ENCODE results near the gene TRAM2. TPM values are rescaled to one million over a fixed set of nuclear protein-coding genes. Genes with fewer than 3 reads are reported as not detected.

TRAM2 gene
- total RNA-seq, 1 experiment from 2014 or later, result 13.4 TPM

DNA sequence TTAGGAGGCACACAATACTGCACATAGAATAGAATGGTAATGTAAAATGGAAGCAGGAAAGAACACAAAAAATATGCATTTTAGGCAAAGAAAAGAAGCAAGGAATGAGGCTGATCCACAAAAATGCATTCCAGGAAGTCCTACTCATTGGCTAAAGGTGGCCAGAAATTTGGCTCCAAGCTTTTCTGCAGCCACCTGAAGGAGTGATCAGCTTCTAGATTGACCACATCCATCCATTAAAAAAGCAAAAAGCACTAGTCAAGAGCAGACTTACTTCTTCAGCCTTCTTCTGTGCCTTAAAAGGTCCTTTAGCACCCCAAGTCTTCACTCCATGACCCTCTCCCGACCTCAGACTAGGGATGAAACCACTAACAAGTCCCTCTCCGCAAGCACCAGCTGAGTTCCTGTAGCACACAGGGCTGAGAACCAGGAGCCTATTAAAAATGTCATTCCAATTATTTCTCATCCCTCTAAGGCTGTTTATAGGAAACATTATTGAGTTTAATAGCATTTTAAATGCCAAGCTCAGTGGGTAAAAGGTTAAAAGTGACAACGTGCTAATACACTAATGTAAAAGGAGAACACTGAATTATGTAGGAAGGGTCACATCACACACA is 36.5 kb downstream of the TRAM2 start:
- no peak overlapping the region for H3K27ac Mint-ChIP-seq
- CTCF ChIA-PET, result interaction anchor here (0.5 to 1.0 kb wide), 2 partner anchors 51 to 425 kb away, joined by 3 read pairs; no protein-coding TSS in a partner anchor
- POLR2A ChIA-PET, result no interaction called here
- no peaks in the 10 kb centered on the region for H3K9me3 Mint-ChIP-seq
- DNase-seq (ENCODE audit: low spot score), result no peak
- peaks cover 67% of the 10 kb centered on the region for H3K4me1 Mint-ChIP-seq
- TF ChIP-seq, protein P1, sequence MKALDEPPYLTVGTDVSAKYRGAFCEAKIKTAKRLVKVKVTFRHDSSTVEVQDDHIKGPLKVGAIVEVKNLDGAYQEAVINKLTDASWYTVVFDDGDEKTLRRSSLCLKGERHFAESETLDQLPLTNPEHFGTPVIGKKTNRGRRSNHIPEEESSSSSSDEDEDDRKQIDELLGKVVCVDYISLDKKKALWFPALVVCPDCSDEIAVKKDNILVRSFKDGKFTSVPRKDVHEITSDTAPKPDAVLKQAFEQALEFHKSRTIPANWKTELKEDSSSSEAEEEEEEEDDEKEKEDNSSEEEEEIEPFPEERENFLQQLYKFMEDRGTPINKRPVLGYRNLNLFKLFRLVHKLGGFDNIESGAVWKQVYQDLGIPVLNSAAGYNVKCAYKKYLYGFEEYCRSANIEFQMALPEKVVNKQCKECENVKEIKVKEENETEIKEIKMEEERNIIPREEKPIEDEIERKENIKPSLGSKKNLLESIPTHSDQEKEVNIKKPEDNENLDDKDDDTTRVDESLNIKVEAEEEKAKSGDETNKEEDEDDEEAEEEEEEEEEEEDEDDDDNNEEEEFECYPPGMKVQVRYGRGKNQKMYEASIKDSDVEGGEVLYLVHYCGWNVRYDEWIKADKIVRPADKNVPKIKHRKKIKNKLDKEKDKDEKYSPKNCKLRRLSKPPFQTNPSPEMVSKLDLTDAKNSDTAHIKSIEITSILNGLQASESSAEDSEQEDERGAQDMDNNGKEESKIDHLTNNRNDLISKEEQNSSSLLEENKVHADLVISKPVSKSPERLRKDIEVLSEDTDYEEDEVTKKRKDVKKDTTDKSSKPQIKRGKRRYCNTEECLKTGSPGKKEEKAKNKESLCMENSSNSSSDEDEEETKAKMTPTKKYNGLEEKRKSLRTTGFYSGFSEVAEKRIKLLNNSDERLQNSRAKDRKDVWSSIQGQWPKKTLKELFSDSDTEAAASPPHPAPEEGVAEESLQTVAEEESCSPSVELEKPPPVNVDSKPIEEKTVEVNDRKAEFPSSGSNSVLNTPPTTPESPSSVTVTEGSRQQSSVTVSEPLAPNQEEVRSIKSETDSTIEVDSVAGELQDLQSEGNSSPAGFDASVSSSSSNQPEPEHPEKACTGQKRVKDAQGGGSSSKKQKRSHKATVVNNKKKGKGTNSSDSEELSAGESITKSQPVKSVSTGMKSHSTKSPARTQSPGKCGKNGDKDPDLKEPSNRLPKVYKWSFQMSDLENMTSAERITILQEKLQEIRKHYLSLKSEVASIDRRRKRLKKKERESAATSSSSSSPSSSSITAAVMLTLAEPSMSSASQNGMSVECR (CRISPR knock-in tag; IDR thresholded peaks at IDR 0.05; ENCODE audit: borderline replicate concordance), result no peak
- TF ChIP-seq, protein P2, sequence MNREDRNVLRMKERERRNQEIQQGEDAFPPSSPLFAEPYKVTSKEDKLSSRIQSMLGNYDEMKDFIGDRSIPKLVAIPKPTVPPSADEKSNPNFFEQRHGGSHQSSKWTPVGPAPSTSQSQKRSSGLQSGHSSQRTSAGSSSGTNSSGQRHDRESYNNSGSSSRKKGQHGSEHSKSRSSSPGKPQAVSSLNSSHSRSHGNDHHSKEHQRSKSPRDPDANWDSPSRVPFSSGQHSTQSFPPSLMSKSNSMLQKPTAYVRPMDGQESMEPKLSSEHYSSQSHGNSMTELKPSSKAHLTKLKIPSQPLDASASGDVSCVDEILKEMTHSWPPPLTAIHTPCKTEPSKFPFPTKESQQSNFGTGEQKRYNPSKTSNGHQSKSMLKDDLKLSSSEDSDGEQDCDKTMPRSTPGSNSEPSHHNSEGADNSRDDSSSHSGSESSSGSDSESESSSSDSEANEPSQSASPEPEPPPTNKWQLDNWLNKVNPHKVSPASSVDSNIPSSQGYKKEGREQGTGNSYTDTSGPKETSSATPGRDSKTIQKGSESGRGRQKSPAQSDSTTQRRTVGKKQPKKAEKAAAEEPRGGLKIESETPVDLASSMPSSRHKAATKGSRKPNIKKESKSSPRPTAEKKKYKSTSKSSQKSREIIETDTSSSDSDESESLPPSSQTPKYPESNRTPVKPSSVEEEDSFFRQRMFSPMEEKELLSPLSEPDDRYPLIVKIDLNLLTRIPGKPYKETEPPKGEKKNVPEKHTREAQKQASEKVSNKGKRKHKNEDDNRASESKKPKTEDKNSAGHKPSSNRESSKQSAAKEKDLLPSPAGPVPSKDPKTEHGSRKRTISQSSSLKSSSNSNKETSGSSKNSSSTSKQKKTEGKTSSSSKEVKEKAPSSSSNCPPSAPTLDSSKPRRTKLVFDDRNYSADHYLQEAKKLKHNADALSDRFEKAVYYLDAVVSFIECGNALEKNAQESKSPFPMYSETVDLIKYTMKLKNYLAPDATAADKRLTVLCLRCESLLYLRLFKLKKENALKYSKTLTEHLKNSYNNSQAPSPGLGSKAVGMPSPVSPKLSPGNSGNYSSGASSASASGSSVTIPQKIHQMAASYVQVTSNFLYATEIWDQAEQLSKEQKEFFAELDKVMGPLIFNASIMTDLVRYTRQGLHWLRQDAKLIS (CRISPR knock-in tag; IDR thresholded peaks at IDR 0.05; ENCODE audit: borderline replicate concordance), result no peak
- TF ChIP-seq, protein P3, sequence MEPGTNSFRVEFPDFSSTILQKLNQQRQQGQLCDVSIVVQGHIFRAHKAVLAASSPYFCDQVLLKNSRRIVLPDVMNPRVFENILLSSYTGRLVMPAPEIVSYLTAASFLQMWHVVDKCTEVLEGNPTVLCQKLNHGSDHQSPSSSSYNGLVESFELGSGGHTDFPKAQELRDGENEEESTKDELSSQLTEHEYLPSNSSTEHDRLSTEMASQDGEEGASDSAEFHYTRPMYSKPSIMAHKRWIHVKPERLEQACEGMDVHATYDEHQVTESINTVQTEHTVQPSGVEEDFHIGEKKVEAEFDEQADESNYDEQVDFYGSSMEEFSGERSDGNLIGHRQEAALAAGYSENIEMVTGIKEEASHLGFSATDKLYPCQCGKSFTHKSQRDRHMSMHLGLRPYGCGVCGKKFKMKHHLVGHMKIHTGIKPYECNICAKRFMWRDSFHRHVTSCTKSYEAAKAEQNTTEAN (CRISPR knock-in tag; IDR thresholded peaks at IDR 0.05), result no peak
- TF ChIP-seq, protein P4, sequence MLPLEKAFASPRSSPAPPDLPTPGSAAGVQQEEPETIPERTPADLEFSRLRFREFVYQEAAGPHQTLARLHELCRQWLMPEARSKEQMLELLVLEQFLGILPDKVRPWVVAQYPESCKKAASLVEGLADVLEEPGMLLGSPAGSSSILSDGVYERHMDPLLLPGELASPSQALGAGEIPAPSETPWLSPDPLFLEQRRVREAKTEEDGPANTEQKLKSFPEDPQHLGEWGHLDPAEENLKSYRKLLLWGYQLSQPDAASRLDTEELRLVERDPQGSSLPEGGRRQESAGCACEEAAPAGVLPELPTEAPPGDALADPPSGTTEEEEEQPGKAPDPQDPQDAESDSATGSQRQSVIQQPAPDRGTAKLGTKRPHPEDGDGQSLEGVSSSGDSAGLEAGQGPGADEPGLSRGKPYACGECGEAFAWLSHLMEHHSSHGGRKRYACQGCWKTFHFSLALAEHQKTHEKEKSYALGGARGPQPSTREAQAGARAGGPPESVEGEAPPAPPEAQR (CRISPR knock-in tag; IDR thresholded peaks at IDR 0.05), result no peak
- TF ChIP-seq ESRRA (CRISPR knock-in tag; IDR thresholded peaks at IDR 0.05; ENCODE audit: borderline replicate concordance), result no peak
- TF ChIP-seq GRHL2 (CRISPR knock-in tag; IDR thresholded peaks at IDR 0.05; ENCODE audit: insufficient replicate concordance, severe bottlenecking), result no peak
- no peak for TF ChIP-seq TCF7 (CRISPR knock-in tag; IDR thresholded peaks at IDR 0.05; ENCODE audit: low read depth)
- no peak for TF ChIP-seq TEAD4 (CRISPR knock-in tag; IDR thresholded peaks at IDR 0.05)
- TF ChIP-seq SMAD4 (CRISPR knock-in tag; IDR thresholded peaks at IDR 0.05), result no peak
- TF ChIP-seq, protein P5, sequence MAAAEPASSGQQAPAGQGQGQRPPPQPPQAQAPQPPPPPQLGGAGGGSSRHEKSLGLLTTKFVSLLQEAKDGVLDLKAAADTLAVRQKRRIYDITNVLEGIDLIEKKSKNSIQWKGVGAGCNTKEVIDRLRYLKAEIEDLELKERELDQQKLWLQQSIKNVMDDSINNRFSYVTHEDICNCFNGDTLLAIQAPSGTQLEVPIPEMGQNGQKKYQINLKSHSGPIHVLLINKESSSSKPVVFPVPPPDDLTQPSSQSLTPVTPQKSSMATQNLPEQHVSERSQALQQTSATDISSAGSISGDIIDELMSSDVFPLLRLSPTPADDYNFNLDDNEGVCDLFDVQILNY (CRISPR knock-in tag; IDR thresholded peaks at IDR 0.05), result no peak
- no peak for TF ChIP-seq MXD4 (CRISPR knock-in tag; IDR thresholded peaks at IDR 0.05; ENCODE audit: borderline replicate concordance)
- H3K4me3 Mint-ChIP-seq, result no peak overlapping the region
- no peaks in the 10 kb centered on the region for H3K27me3 Mint-ChIP-seq (ENCODE audit: low read depth)
- ATAC-seq, result no peak
- no peaks in the 10 kb centered on the region for H3K36me3 Mint-ChIP-seq

DNA sequence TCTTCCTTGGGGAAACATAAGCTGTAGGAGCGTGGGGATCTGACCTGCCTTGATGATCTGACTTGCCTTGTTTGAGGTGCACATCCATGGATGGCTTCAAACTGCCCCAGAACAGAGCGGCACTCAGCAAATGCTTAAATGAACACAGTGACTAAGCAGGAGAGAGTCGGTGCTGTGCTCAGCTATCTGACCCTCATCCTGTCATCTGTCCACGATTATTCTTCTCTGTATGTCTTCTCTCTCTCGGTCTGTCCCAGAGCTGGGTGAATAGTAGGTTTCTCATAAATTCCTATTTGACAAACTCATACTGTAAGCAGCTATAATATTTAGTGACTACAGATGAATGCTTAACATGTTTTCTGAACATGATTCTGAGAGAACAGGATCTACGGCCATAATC is 37.3 kb downstream of the TRAM2 start:
- Mint-ChIP-seq H3K4me1 (peaks cover 63% of the 10 kb centered on the region), H3K27me3 (ENCODE audit: low read depth) (no peaks in the 10 kb centered on the region), H3K36me3 (no peaks in the 10 kb centered on the region; the same call in 1 of the 2 replicates), H3K4me3 (no peak overlapping the region), H3K9me3 (no peaks in the 10 kb centered on the region), H3K27ac (peak overlapping the region; percentile 51; the same call in 1 of the 2 replicates)
- ChIA-PET POLR2A (interaction anchor here (0.7 kb wide), 1 partner anchor 12 kb away, joined by 3 read pairs; no protein-coding TSS in a partner anchor), CTCF (interaction anchor here (0.5 to 1.0 kb wide), 3 partner anchors 11 to 426 kb away, joined by 3 to 4 read pairs (median 3); no protein-coding TSS in a partner anchor)
- ATAC-seq (no peak), DNase-seq (ENCODE audit: low spot score) (no peak)
- TF ChIP-seq, protein P6, sequence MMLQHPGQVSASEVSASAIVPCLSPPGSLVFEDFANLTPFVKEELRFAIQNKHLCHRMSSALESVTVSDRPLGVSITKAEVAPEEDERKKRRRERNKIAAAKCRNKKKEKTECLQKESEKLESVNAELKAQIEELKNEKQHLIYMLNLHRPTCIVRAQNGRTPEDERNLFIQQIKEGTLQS (CRISPR knock-in tag; conservative IDR thresholded peaks at IDR 0.05), result no peak
- no peak for TF ChIP-seq NR3C1 (CRISPR knock-in tag; conservative IDR thresholded peaks at IDR 0.05; ENCODE audit: low read depth)
- TF ChIP-seq MYBL2 (CRISPR knock-in tag; IDR thresholded peaks at IDR 0.05), result no peak
- TF ChIP-seq MXD4 (CRISPR knock-in tag; IDR thresholded peaks at IDR 0.05; ENCODE audit: borderline replicate concordance), result no peak
- TF ChIP-seq, protein P7, sequence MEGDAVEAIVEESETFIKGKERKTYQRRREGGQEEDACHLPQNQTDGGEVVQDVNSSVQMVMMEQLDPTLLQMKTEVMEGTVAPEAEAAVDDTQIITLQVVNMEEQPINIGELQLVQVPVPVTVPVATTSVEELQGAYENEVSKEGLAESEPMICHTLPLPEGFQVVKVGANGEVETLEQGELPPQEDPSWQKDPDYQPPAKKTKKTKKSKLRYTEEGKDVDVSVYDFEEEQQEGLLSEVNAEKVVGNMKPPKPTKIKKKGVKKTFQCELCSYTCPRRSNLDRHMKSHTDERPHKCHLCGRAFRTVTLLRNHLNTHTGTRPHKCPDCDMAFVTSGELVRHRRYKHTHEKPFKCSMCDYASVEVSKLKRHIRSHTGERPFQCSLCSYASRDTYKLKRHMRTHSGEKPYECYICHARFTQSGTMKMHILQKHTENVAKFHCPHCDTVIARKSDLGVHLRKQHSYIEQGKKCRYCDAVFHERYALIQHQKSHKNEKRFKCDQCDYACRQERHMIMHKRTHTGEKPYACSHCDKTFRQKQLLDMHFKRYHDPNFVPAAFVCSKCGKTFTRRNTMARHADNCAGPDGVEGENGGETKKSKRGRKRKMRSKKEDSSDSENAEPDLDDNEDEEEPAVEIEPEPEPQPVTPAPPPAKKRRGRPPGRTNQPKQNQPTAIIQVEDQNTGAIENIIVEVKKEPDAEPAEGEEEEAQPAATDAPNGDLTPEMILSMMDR (IDR thresholded peaks at IDR 0.05), result no peak
- TF ChIP-seq, protein P8, sequence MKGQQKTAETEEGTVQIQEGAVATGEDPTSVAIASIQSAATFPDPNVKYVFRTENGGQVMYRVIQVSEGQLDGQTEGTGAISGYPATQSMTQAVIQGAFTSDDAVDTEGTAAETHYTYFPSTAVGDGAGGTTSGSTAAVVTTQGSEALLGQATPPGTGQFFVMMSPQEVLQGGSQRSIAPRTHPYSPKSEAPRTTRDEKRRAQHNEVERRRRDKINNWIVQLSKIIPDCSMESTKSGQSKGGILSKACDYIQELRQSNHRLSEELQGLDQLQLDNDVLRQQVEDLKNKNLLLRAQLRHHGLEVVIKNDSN (CRISPR knock-in tag; IDR thresholded peaks at IDR 0.05), result no peak
- no peak for TF ChIP-seq GRHL2 (CRISPR knock-in tag; IDR thresholded peaks at IDR 0.05; ENCODE audit: insufficient replicate concordance, severe bottlenecking)
- TF ChIP-seq, protein P9, sequence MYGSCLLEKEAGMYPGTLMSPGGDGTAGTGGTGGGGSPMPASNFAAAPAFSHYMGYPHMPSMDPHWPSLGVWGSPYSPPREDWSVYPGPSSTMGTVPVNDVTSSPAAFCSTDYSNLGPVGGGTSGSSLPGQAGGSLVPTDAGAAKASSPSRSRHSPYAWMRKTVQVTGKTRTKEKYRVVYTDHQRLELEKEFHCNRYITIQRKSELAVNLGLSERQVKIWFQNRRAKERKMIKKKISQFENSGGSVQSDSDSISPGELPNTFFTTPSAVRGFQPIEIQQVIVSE (CRISPR knock-in tag; IDR thresholded peaks at IDR 0.05; ENCODE audit: borderline replicate concordance), result no peak
